ENCODE measurements around the gene ATRNL1.
"Not testable (repeated sequence)": the region's sequence is repeated elsewhere in the genome, so short reads cannot be mapped to it uniquely, and the experiment has no call there.

ATRNL1 gene

DNA sequence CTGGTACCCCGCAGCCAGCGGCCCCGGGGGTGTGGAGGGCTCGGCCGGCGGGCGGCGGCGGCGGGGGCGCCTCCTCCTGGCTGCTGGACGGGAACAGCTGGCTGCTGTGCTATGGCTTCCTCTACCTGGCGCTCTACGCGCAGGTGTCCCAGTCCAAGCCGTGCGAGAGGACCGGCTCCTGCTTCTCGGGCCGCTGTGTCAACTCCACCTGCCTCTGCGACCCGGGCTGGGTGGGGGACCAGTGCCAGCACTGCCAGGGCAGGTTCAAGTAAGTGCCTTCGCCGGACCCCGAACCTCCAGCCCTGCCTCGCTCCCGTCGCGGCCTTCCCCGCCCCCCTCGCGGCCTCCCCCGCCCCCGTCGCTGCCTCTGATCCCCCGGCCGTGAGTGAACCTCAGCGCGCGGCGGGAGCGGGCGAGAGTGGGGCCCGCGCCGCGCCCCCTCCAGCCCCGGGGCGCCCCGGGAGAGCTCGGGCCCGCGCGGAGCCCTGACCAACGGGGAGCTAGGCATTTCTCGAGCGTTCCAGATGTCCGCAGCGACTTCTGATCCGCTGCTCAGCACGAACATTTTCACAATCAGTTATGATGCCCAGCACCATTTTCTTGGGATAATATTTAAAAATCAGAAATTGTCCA lies 727 bp downstream of the ATRNL1 start:
- DNase-seq = no peak

DNA sequence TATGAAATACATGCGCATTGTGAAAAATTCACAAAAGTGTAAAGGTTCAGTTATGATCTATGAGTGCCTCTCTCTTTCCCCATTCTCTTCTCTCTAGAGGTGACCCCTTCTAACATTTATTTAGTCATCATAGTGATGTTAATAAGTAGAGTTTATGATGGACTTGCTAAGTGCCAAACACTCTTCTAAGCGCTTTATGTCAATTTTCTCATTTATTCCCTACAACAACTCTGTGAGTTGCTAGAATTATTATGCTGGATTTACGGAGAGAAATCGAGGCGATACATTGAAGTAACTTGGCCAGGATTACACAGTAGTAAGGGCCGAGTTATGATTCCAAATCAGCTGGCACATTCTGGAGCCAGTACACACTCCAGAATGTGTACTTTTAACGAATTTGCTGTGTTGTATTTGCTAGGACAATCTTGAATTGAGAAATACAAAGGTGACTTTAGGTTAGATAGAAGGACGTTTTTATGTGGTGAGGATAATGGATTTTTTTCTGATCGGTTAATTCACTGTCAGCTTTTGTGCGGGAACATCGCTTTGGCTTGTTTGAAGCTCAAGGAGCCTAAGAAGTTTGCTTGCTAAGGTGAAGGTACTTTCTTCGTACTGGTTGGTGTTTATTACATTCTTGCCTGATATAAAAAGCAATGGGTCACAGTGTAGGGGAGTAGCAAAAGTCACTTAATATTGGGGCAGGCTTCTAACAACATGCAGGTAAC lies 1.4 kb downstream of the ATRNL1 start:
- DNase-seq = no peak

DNA sequence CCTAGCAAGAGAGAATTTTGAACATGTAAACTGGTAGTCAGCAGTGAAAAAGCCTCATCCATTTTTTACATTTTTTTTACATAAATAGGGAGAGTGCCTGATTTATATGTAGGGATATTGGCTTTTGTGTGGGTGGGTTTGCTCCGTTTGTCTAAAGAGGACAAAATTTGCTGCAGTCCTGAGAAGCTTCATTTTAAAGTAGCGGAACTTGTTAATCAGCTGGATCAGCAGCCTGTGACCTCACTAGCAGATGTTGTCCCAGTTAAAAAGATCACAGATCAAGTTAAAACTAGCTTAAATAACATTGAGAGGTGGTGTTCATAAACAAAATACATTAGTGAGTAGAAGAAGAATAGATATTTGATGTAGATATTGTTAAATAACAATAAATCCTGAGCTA lies 2.6 kb downstream of the ATRNL1 start:
- no peak for DNase-seq

DNA sequence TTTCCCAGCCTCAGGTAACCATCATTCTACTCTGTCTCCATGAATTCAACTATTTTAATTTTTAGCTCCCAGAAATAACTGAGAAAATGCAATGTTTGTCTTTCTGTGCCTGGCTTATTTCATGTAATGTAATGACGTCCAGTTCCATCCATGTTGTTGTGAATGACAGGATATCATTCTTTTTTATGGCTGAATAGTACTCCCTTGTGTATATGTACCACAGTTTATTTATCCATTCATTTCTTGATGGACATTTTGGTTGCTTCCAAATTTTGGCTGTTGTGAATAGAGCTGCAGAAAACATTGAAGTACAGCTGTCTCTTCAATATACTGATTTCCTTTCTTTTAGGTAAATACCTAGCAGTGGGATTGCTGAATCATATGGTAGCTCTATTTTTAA lies 10.5 kb downstream of the ATRNL1 start:
- no peak for DNase-seq

DNA sequence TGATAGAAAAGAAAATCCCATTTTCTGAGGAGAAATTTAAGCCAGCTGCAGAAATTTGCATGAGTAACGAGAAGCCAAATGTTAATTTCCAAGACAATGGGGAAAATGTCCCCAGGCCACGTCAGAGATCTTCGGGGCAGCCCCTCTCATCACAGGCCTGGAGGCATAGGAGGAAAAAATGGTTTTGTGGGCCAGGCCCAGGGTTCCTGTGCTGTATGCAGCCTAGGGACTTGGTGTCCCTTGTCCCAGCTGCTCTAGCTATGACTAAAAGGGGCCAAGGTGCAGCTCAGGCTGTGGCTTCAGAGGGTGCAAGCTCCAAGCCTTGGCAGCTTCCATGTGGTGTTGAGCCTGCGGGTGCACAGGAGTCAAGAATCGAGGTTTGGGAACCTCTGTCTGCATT lies 12.2 kb downstream of the ATRNL1 start:
- DNase-seq = not testable (repeated sequence)

DNA sequence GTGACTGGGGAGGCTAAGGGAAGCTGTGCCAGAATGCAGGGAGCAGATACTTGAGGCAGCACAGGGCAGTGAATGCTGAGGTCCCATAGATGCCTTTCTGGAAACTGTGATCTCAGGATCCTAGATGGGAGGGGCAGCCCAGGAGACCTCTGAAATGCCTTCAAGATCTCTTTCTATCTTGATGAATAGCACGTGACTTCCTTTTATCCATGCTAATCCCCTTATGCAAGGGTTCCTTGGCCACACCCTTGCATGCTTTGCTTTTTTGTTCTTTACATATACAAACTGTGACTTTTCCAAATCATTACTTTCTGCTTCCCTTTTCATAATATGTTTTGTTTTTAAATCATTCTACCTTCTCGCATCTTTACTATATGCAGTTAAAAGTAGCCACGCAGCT lies 14.7 kb downstream of the ATRNL1 start:
- no peak for DNase-seq

DNA sequence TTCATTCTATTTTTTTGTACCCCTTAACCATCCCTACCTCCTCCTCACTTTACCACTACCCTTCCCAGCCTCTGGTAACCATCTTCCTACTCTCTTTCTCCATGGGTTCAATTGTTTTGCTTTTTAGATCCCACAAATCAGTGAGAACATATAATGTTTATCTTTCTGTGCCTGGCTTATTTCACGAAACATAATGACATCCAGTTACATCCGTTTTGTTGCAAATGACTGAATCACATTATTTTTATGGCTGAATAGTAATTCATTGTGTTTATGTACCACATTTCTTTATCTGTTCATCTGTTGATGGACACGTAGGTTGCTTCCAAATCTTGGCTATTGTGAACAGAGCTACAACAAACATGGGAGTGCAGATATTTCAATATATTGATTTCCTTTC lies 24.1 kb downstream of the ATRNL1 start:
- DNase-seq = no peak

DNA sequence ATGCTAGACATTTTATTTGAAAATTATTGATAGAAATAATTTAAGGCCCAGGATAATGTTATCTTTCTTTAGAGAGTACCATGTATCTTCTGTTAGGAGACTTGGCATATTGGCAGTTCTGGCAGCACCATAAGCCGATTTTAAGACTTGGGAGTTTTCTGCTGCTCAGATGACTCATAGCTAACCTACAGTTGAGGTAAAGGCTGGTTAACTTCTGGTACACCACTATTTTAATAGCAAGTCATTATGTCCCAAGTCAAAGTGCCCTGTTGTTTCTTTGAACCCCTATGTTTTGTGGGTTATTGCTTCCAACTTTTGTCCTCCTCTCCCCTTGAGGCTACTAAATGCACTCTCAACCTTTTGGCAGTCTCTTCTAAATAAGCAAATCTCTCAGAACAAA lies 25.2 kb downstream of the ATRNL1 start:
- no peak for DNase-seq

DNA sequence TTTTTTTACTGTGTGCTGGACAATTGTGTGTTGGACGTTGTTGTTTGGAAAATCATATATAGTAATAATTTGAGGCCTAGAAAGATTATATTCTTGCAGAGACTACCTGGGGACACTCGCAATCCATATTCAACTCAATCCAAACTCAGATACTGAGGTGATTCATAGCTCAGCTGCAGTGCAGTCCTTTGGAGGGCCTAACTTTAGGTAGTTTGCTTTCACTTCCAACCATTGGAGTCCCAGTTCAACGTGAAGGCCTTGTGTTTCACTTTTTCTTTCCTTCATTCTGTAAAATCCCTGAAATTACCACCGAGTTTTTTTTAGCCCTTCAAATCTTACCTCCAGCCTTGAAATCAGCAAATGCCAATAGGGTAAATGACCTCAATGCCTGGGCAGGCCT lies 32.3 kb downstream of the ATRNL1 start:
- no peak for DNase-seq

DNA sequence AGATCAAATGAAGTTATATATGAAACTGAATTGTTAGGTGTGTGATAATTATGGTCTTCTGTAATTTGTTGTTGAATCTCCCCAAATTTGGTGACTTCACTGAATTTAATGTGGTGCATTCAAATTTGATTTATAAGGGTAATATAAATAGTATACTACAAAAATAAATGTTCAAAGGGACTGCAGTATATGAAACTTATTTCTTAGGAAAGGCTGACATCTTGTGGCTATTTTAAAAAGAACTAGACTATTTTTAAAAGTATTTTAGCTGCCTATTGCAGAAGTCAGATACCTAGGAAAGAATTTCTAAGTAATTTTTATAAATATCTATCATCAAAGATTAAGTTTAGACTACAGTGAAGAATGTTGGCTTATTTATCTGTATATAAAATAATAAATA lies 36.6 kb downstream of the ATRNL1 start:
- peak; percentile 5 for DNase-seq

DNA sequence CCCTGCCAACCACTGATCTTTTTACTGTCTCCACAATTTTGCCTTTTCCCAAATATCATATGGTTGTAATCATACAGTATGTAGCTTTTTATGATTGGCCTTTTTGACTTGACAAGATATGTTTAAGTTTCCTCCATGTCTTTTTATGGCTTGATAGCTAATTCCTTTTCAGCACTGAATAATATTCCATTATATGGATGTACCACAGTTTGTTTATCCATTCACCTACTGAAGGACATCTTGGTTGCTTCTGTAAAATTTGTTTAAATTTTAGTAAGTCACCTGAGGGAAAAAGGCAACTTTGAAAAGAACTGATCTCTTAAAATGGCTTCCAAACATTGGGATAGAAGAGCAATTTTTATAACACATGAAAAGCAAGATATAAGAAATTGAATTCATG lies 43.5 kb downstream of the ATRNL1 start:
- DNase-seq = no peak

DNA sequence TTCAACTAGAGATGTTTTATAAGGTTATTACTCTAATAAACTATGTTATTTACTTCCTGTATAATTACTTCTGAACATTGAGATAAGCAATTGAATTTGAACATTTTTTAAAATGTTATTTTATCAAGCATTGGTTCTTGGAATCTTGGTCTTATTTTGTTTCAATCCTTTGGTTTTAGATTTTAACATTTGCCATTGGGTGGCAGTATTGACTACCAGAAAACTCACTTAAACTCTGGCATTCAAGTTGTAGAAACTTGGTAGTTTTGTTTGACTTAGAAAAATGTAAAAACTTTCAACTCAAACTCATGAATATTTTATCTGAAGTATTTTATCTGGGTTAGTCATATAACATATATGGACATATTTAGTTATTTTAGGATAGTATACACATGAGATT lies 48.1 kb downstream of the ATRNL1 start:
- no peak for DNase-seq

DNA sequence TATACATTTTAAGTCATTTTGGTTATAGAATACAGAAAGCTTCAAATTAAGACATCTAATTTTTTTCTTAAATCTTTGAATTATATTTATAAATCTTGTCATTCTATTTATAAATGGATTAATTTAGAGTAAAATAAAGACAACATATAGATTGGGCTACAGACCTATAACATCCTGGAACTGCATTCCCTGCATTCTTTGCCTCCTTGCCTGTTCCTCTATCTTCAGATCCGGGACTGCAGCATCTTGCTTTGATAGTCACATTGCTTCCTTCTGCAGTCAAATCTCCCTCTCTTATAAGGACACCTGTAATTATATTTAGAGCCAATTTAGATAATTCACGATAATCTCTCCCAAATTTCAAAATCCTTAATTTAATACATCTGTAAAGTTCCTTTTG lies 64.2 kb downstream of the ATRNL1 start:
- DNase-seq = no peak

DNA sequence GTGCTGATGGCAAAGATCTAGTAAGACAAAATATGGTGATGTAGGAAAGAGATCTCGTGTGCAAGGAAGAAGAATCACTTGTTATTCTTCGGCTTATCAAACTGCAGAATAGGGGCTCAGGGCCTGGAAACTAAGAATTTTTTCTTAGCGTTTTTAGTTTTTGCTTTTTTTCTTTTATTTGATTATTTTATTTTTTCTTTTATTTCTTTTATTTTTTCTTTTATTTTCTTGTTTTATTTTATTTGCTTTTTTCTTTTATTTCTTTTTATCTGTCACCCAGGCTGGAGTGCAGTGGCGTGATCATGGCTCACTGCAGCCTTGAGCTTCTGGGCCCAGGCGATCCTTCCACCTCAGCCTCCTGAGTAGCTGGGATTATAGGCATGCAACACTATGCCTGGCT lies 70.0 kb downstream of the ATRNL1 start:
- DNase-seq = no peak

DNA sequence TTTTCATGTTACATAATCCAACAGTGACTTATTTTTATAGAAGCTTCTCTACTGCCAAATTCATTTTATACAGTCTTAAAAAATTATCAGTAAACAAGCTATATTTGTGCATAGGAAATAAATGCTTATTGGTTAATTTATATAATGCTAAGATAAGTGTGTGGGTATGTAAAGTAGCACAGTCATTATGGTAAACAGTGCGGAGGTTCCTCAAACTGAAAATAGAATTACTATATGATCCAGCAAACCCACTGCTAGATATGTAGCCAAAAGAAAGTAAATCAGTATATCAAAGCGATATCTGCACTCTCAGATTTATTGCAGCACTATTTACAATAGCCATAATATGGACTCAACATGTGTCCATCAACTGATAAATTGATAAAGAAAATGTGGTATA lies 71.1 kb downstream of the ATRNL1 start:
- no peak for DNase-seq

DNA sequence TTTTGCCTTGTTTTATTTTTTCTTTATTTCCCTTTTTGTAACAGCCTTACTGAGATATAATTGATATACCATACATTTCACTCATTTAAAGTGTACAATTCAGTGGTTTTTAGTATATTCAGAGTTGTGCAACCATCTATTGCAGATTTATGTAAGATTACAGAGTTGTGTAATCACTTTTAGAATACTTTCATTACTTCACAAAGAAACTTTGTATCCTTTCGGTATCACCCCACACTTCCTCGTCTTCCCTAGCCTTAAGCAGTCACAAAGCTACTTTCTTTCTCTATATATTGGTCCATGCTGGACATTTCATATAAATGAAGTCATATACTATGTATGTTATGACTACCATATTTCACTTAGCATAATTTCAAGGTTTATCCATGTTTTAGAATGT lies 74.6 kb downstream of the ATRNL1 start:
- DNase-seq = no peak

DNA sequence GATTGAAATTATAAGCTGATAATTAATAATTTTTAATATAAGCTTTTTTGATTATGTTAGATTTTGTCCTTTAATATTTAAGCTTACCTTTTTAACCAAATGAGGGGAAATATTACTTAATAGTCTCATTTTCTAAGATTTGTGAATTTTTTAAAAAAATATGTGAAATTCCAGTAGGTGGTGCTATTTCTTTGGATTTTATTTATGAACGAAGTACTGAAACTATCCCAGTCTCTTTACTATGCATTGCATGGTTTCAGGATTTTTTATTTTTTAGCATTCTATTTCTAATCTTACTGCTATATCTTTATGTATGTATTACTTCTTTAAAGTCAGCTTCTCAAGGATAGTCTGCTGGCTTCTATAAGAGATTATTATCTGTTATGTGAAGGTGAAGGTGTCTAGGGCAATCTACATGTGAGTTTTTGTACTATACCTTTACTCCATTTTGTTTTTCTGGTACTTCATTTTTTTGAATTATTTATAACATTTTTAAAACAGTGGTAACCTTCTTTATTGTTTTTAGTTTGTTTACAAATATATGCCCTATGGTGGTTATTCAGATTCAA lies 78.3 kb downstream of the ATRNL1 start:
- no peak for DNase-seq

DNA sequence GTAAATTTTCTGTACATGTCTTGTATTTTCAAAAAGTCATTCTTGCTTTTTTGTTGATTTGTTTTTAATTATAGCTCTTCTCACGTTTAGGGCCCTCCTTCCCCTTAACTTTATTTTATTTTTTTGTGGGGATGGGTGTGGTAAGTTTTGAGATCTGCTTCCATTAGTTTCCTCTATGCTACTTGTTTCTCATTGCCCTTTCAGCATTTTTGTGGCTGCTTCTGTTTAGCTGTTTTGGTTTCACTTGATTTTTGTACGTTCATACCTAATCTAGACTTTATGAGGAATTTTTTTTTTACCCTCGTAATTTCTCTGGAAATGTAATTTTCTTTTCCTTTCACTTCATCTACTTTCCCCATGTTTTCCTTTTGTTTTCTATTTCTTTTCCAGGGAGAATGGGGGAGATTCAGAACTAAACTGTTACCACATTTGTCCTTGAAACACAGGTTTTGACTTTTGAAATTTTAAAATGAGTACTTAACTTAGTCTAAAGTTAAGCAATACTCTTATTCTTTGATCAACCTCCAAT lies 80.8 kb downstream of the ATRNL1 start:
- DNase-seq = no peak

DNA sequence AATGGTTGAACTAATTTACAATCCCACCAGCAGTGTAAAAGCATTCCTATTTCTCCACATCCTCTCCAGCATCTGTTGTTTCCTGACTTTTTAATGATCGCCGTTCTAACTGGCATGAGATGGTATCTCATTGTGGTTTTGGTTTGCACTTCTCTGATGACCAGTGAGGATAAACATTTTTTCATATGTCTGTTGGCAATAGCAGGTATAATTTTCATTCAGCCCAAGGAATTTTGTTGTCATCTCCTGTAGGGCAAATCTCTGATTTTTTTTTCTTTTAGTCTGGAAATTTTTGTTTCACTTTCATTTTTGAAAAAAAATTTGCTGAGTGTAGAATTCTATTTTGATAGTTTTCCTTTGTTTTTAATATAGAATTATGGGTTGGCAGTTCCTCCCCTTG lies 114.1 kb downstream of the ATRNL1 start:
- DNase-seq = not testable (repeated sequence)

DNA sequence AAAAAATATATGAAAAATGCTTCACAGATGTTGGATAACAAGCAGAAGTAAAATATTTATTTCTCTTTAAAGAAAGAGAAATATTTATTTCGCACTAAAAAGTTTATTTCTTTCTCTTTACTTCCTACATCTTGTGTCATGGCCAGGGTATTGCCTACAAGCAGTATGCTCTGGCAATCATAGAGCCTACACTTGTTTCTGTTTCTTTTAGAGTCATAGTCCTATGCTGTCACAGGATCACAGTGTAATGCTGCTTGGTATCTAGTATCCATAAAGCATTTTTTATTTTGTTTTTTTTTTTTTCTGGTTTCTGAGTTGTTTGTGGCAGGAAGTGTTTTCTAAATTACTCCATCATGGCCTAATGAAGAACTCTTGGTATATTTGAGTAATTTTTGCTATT lies 116.0 kb downstream of the ATRNL1 start:
- no peak for DNase-seq

DNA sequence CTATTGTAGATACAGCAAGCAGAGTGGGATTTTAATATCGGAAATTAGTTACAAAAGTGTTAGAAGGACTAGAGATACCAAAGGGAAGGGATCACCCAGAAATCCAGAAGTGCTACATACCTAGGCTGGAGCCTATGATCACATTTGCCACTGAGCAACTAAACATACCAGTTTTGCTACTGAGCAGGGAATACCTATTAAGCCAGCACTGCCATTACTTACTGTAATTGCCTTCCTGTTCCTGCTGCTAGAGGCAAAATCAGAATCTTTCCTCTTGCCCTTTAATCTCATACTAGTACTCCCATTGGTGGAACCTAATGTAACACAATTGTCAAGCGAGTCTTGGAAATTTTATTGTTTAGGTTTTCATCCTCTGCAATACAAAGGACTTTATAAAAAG lies 121.7 kb downstream of the ATRNL1 start:
- no peak for DNase-seq

DNA sequence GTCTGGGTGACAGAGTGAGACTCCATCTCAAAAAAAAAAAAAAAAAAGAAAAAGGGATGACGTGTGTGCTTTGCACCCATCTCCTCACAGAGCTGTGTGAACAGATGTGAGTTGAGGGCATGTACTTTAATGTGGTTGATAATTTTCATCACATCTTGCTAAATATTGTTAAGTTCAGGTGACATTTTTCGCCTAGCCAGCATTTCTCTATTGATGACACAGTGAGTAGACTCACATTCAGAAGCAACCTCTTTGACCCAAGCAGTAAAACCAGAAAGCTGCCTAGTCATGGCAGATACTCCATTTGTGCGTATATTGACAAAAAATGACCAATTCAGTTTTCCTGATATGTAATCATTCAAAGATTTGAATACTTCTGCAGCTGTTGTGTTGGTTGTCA lies 126.0 kb downstream of the ATRNL1 start:
- no peak for DNase-seq

DNA sequence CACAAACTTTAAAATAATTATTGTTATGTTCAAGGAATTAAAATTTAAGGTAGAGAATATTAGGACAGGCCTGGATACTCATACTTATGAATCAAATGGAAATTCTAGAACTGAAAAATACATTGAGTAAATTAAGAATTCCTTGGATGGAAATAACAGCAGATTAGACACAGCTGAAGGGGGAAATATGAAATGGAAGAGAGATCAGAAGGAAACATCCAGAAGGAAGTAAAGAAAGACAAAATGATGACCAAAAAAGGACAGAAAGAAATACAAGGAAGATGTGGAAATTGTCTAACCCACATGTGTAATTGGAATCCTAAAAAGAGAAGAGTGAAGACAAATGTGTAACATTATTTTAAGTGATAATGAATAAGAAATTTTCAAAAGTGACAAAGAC lies 128.9 kb downstream of the ATRNL1 start:
- no peak for DNase-seq

DNA sequence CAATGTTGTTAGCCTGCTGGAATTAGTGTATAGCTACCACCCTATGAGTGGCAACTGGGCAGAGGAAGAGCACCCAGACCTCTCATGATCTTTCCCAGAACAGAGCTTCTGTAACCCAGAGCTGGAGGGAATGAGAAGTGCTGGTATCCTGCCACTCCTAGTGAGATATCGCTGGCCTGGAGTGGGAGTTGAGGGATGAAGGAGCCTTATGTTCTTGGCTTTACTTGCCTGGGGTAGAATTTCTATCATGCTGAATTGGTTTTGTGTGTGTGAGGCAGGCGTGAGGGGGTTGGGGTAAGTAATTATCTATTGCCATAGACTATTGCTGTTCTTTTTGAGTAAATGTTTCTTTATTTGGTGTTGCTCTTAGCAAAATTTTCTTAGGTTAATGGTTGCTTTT lies 146.6 kb downstream of the ATRNL1 start:
- DNase-seq = no peak

DNA sequence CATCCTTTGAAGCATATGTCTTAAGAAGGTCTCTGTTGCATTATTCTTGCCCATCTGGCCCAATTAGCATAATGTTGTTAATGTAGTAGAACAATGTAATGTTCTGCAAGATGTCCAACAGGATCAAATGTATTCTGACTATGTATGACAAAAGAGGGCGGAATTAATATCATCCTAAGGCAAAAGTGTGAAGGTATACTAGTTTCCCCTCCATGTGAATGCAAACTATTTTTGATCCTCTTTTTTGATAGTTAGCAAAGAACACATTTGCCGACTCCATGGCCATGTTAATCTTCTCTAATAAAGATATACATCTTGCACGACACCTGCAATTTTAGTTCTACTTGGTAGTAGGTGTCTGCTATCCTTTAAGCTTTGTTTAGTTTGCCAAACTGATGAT lies 157.6 kb downstream of the ATRNL1 start:
- no peak for DNase-seq
